GM21576 (cell line): Measurements from ENCODE around the gene KLK4.

ENCODE experiments used
- ATAC-seq: cut with Tn5 transposase; IDR thresholded peaks from one replicate; pipeline ENCODE4 v1.9.1; 2021; ENCODE audit warnings: mild to moderate bottlenecking, moderate library complexity; ENCODE audit not compliant: unreplicated experiment

KLK4 gene

DNA sequence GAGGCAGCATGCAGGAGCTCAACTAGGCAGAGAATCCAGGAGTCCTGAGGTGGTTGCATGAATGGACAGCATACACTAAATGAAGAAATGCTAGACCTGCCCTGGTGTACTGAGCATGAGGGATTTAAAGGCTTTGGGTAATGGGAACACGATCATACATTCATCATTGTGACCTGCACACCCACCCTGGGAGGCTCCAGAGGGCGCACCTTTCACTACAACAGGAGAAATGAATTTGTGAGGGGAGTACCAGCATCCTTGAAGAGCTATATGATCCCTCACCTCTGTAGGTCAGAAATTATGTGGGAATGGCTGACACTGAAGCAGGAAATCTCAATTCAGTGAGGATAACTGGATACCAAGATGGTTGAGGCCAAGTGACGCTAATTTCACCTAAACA is 29.0 kb downstream of the KLK4 start:
- ATAC-seq: no peak

DNA sequence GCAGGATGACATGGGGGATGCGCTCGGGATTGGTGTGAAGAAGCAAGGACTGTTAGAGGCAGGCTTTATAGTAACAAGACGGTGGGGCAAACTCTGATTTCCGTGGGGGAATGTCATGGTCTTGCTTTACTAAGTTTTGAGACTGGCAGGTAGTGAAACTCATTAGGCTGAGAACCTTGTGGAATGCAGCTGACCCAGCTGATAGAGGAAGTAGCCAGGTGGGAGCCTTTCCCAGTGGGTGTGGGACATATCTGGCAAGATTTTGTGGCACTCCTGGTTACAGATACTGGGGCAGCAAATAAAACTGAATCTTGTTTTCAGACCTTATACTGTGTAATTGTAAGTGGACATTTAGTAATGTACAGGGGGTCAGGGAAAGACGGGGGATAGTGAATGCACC is 31.0 kb downstream of the KLK4 start:
- ATAC-seq: no peak

DNA sequence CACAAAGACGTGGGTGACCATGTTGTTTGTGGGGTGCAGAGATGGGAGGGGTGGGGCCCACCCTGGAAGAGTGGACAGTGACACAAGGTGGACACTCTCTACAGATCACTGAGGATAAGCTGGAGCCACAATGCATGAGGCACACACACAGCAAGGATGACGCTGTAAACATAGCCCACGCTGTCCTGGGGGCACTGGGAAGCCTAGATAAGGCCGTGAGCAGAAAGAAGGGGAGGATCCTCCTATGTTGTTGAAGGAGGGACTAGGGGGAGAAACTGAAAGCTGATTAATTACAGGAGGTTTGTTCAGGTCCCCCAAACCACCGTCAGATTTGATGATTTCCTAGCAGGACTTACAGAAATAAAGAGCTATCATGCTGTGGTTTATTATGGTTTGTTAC is 32.3 kb downstream of the KLK4 start:
- no peak for ATAC-seq

DNA sequence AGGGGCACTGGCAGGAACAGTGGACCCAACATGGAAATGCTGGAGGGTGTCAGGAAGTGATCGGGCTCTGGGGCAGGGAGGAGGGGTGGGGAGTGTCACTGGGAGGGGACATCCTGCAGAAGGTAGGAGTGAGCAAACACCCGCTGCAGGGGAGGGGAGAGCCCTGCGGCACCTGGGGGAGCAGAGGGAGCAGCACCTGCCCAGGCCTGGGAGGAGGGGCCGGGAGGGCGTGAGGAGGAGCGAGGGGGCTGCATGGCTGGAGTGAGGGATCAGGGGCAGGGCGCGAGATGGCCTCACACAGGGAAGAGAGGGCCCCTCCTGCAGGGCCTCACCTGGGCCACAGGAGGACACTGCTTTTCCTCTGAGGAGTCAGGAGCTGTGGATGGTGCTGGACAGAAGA is 33.9 kb downstream of the KLK4 start:
- no peak for ATAC-seq

DNA sequence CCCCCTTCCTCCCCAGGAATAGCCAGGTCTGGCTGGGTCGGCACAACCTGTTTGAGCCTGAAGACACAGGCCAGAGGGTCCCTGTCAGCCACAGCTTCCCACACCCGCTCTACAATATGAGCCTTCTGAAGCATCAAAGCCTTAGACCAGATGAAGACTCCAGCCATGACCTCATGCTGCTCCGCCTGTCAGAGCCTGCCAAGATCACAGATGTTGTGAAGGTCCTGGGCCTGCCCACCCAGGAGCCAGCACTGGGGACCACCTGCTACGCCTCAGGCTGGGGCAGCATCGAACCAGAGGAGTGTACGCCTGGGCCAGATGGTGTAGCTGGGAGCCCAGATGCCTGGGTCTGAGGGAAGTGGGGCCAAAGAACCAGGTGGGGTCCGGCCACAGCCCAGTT is 34.7 kb downstream of the KLK4 start:
- ATAC-seq: no peak

DNA sequence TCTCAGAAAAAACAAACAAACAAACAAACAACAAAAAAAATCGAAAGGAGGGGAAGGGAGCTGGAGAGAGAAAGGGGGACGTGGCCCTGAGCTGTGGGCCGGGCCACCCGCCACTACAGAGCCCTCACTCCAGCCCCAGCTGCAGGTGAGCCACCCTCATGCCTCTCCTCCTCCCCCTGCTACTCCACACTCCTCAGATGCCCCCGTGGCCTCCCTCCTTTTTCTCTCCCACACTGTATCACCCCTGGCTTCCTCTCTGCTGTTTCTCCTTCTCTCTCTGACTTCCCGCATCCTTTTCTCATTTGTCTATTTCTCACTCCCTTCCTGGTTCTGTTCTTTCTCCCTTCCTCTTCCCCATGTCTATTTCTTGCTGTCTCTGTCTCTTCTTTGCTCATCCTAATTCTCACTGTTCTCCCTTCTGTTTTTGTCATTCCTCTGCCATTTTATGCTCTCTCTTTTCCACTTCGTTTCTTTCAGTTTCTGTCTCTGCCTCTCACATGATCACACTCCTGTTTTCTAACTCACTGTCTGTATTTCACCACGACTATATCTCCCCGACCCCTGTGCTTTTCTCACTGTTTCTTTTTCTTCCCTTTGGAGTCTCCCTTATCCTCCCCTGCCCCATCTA is 35.3 kb downstream of the KLK4 start:
- no peak for ATAC-seq

DNA sequence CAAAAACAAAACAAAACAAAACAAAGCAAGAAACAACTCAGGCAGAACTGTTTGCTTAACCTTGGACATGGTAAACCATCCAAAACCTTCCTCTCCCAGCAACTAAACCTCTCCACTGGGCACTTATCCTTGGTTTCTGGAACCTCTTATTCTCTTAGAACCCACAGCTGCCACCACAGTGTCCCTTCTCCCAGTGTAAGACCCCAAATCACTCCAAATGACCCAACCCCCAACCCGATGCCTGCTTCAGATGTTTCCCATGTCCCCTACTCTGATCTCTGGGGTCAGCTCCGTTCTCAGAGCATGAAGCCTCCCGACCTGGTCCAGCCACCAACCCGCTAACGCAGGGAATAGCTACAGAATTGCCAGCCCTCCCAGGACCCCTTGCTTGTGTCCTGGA is 37.0 kb downstream of the KLK4 start:
- ATAC-seq: no peak

DNA sequence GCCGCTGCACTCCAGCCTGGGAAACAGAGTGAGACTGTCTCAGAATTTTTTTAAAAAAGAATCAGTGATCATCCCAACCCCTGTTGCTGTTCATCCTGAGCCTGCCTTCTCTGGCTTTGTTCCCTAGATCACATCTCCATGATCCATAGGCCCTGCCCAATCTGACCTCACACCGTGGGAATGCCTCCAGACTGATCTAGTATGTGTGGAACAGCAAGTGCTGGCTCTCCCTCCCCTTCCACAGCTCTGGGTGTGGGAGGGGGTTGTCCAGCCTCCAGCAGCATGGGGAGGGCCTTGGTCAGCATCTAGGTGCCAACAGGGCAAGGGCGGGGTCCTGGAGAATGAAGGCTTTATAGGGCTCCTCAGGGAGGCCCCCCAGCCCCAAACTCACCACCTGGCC is 38.1 kb downstream of the KLK4 start, which contains the start of gene KLK2:
TSS of gene KLK2 (plus strand) at position 384 of the 400 bp plus-strand sequence. CDS start 35 bp downstream, outside the sequence.
- no peak for ATAC-seq

DNA sequence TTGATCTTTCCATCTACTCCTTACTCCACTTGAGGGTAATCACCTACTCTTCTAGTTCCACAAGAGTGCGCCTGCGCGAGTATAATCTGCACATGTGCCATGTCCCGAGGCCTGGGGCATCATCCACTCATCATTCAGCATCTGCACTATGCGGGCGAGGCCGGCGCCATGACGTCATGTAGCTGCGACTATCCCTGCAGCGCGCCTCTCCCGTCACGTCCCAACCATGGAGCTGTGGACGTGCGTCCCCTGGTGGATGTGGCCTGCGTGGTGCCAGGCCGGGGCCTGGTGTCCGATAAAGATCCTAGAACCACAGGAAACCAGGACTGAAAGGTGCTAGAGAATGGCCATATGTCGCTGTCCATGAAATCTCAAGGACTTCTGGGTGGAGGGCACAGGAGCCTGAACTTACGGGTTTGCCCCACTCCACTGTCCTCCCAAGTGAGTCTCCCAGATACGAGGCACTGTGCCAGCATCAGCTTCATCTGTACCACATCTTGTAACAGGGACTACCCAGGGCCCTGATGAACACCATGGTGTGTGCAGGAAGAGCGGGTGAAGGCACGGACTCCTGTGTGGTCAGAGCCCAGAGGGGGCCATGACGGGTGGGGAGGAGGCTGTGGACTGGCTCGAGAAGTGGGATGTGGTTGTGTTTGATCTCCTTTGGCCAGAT is 40.6 kb downstream of the KLK4 start:
- ATAC-seq: no peak

DNA sequence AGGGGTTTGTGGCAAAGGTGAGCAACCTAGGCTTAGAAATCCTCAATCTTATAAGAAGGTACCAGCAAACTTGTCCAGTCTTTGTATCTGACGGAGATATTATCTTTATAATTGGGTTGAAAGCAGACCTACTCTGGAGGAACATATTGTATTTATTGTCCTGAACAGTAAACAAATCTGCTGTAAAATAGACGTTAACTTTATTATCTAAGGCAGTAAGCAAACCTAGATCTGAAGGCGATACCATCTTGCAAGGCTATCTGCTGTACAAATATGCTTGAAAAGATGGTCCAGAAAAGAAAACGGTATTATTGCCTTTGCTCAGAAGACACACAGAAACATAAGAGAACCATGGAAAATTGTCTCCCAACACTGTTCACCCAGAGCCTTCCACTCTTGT is 41.7 kb downstream of the KLK4 start:
- no peak for ATAC-seq

DNA sequence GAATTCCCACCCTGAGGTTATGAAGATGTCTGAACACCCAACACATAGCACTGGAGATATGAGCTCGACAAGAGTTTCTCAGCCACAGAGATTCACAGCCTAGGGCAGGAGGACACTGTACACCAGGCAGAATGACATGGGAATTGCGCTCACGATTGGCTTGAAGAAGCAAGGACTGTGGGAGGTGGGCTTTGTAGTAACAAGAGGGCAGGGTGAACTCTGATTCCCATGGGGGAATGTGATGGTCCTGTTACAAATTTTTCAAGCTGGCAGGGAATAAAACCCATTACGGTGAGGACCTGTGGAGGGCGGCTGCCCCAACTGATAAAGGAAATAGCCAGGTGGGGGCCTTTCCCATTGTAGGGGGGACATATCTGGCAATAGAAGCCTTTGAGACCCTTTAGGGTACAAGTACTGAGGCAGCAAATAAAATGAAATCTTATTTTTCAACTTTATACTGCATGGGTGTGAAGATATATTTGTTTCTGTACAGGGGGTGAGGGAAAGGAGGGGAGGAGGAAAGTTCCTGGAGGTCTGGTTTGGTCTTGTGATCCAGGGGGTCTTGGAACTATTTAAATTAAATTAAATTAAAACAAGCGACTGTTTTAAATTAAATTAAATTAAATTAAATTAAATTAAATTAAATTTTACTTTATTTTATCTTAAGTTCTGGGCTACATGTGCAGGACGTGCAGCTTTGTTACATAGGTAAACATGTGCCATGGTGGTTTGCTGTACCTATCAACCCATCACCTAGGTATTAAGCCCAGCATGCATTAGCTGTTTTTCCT is 49.5 kb downstream of the KLK4 start:
- ATAC-seq: no peak

DNA sequence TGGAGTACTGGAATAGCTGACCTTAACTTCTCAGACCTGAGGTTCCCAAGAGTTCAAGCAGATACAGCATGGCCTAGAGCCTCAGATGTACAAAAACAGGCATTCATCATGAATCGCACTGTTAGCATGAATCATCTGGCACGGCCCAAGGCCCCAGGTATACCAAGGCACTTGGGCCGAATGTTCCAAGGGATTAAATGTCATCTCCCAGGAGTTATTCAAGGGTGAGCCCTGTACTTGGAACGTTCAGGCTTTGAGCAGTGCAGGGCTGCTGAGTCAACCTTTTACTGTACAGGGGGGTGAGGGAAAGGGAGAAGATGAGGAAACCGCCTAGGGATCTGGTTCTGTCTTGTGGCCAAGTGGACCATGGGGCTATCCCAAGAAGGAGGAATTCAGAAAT is 50.2 kb downstream of the KLK4 start:
- no peak for ATAC-seq

DNA sequence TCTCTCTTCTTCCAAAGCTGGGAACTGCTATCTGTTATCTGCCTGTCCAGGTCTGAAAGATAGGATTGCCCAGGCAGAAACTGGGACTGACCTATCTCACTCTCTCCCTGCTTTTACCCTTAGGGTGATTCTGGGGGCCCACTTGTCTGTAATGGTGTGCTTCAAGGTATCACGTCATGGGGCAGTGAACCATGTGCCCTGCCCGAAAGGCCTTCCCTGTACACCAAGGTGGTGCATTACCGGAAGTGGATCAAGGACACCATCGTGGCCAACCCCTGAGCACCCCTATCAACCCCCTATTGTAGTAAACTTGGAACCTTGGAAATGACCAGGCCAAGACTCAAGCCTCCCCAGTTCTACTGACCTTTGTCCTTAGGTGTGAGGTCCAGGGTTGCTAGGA is 51.3 kb downstream of the KLK4 start:
- no peak for ATAC-seq

DNA sequence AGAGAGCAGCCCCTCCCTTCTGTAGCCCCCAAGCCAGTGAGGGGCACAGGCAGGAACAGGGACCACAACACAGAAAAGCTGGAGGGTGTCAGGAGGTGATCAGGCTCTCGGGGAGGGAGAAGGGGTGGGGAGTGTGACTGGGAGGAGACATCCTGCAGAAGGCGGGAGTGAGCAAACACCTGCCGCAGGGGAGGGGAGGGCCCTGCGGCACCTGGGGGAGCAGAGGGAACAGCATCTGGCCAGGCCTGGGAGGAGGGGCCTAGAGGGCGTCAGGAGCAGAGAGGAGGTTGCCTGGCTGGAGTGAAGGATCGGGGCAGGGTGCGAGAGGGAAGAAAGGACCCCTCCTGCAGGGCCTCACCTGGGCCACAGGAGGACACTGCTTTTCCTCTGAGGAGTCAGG is 52.3 kb downstream of the KLK4 start:
- no peak for ATAC-seq

DNA sequence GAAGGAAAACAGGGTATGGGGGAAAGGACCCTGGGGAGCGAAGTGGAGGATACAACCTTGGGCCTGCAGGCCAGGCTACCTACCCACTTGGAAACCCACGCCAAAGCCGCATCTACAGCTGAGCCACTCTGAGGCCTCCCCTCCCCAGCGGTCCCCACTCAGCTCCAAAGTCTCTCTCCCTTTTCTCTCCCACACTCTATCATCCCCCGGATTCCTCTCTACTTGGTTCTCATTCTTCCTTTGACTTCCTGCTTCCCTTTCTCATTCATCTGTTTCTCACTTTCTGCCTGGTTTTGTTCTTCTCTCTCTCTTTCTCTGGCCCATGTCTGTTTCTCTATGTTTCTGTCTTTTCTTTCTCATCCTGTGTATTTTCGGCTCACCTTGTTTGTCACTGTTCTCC is 53.8 kb downstream of the KLK4 start:
- no peak for ATAC-seq
